GM12865 (cell line): Measurements from ENCODE around the gene C1orf159.
"Not testable (repeated sequence)": the region's sequence is repeated elsewhere in the genome, so short reads cannot be mapped to it uniquely, and the experiment has no call there.

ENCODE experiments used
- DNase-seq: peaks from one replicate; pipeline ENCODE4 v3.0.0; 2010; ENCODE audit warnings: low read depth
- H3K4me3 ChIP-seq: 2 replicates; pipeline ENCODE4 v1.5.1; 2011; ENCODE audit warnings: mild to moderate bottlenecking, low read depth, low read length, control low read depth
- TF ChIP-seq, protein P1 (sequence below): IDR thresholded peaks from 2 replicates; pipeline ENCODE4 v1.5.1; 2011; ENCODE audit warnings: low read length, control low read depth, low read depth, inconsistent platforms; ENCODE audit not compliant: insufficient read depth; ENCODE audit errors: missing control alignments

Gene C1orf159

DNA sequence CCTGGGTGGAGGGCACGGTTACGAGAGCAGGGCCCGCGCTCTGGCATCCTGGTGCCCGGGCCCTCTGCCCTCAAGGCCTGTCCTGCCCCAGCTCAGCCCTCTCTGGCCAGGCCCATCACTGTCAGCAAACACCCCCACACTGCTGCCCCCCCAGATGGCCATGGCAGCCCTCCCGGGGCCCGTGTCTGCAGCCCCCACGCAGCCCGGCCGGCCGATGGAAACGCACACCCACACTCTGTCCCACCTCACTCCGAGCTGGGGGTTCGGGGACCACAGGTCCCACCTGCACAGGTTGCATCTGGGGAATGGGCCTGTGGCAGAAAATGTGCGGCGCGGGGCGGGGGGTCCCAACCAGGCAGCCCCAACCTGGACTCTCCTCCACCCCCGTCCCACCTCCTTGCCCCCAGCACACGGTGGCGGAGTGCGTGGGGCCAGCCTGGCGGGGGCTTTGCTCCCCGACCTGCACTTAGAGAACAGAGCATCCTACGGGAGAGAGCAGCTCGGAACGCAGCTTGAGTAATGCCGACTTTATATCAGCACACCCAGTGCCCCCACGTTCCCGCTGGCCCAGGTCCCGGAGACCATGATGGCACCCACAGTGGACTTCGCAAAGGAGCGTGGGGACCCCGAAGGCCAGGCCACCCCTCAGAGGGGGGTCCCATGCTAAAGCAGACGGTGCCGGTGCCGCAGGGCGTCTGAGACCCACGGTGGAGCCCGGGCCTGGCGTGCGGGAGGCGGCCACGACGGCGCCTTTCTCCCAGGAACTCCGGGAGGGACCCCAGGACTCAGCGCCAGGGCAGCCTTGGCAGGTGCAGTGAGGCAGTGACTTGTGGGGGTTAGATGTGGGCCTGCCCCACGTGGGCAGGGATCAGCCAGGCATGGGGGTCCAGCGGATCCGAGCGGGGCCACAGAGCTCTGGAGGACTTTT, 34.3 kb downstream of the C1orf159 start:
- no peak for DNase-seq
- TF ChIP-seq, protein P1, sequence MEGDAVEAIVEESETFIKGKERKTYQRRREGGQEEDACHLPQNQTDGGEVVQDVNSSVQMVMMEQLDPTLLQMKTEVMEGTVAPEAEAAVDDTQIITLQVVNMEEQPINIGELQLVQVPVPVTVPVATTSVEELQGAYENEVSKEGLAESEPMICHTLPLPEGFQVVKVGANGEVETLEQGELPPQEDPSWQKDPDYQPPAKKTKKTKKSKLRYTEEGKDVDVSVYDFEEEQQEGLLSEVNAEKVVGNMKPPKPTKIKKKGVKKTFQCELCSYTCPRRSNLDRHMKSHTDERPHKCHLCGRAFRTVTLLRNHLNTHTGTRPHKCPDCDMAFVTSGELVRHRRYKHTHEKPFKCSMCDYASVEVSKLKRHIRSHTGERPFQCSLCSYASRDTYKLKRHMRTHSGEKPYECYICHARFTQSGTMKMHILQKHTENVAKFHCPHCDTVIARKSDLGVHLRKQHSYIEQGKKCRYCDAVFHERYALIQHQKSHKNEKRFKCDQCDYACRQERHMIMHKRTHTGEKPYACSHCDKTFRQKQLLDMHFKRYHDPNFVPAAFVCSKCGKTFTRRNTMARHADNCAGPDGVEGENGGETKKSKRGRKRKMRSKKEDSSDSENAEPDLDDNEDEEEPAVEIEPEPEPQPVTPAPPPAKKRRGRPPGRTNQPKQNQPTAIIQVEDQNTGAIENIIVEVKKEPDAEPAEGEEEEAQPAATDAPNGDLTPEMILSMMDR: no peak

DNA sequence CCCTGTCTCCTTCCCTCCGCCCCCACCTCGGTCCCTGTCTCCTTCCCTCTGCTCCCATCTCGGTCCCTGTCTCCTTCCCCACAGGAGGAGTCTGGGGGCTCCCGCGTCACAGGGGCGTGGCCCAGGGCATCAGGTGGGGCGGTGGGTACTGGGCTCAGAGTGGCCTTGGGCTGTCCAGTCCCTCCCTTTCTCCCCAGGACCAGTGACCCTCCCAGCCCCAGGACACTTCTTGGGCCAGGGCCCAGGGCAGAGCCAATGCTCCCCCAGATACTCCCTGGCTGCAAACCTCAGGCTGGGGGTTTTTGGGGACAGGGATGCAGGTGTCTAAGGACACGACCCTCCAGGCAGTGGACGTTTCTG, 35.0 kb downstream of the C1orf159 start:
- TF ChIP-seq, protein P1: no peak

More for the DNA sequence above, 34.3 kb downstream of the C1orf159 start:
- no peak overlapping the region for H3K4me3 ChIP-seq

DNA sequence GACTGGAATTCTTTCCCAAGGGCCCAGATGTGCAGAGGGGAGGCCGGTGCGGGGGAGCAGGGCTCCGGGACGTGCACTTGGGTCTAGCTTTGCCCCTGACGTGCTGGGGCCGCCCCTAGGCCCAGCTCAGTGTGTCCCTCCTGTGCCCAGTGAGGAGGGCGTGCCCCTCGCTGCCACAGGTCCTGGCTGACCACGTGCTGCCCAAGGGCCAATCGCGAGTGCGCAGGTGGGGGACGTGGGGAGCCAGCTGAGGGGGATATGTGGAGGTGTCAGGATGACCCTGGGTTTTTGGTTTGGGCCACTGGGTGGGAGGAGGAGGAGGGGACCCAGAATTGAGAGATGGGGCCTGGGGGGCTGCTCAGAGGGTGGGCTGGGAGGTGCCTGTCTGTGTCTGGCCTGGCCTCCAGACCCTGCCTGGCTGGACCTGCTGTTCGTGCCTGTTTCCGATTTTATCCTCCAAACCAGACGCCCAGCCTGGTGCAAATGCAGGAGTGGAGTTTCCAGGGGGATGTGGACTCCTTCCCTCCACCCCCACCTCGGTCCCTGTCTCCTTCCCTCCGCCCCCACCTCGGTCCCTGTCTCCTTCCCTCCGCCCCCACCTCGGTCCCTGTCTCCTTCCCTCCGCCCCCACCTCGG, 35.6 kb downstream of the C1orf159 start:
- TF ChIP-seq, protein P1: no peak
- H3K4me3 ChIP-seq: no peak overlapping the region; the same call in 1 of the 2 replicates
- DNase-seq: no peak

More for the DNA sequence above, 35.0 kb downstream of the C1orf159 start:
- DNase-seq: no peak
- no peak overlapping the region for H3K4me3 ChIP-seq

DNA sequence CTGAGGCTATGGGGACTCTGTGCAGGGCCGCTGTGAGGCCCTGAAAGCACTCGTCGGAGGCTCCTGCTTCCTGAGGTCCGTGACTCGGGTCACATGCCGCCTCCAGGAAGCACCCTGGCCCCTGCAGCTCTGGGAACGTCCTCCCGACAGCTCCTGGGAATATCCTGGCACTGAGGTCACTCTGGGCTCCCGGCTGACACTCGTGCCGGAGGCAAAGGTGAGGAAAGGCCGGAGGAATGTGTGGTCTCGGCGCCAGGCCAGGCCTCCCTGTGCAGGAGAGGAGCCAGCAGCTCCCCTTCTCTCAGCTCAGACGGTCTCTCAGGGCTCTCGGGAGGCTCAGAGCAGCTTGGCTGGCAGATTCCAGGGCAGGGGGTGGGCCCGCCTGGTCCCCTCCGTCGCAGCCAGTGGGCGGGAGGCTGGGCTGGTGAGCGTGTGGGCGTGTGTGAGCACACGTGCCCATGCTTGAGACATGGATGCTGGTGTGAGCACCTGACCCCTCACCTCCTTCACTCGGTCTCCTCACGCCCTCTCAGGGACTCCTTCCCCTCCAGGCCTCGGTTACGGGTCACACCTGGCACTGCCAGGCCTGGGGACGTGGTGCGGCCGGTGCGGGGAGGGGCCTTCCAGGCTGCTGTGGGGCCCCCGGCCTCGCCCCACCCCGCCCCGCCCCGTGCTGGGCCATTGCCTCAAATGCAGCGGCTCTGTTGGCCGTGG, 36.3 kb downstream of the C1orf159 start:
- H3K4me3 ChIP-seq: peak overlapping the region; percentile 28
- TF ChIP-seq, protein P1: no peak
- DNase-seq: peak; percentile 55

DNA sequence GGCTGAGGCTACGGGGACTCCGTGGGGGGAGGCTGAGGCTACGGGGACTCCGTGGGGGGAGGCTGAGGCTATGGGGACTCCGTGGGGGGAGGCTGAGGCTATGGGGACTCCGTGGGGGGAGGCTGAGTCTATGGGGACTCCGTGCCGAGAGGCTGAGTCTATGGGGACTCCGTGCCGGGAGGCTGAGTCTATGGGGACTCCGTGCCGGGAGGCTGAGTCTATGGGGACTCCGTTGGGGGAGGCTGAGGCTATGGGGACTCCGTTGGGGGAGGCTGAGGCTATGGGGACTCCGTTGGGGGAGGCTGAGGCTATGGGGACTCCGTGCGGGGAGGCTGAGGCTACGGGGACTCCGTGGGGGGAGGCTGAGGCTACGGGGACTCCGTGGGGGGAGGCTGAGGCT, 38.5 kb downstream of the C1orf159 start:
- not testable (repeated sequence) for DNase-seq, H3K4me3 ChIP-seq

DNA sequence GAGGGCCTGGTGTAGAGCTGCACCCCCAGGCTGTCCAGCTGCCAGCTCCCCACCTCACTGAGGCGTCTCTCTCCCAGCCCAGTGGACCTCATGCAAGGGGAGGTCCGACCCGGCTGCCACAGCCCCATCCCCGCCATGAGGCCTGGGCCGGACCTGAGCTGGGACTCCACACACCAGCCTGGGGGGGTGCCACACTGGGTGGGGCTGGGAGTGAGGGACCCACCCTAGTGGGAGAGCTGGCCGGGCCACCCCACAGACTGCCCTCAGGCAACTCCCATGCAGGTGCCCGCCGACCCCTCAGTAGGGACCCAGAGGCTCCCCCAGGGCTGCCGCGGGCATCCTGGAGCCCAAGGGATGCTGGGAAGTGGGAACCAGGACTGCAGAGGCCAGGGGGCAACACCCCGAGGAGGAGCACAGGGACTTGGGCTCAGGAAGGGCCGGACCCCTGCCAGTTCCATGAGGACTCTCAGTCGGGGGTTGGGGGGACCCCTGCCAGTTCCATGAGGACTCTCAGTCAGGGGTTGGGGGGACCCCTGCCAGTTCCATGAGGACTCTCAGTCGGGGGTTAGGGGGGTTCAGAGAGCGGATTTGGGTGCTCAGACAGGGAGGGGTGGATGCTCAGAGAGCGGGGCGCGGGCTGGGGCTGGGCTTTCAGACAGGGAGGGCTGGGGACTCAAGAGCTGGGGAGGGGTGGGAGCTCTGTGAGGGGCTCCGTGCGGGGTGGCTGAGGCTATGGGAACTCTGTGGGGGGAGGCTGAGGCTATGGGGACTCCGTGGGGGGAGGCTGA, 40.5 kb downstream of the C1orf159 start:
- TF ChIP-seq, protein P1: no peak
- no peak overlapping the region for H3K4me3 ChIP-seq

More for the DNA sequence above, 40.5 kb downstream of the C1orf159 start:
- DNase-seq: no peak
